Measurements from ENCODE around the gene HERPUD1.

- TF ChIP-seq ZNF565 (CRISPR knock-in tag; conservative IDR thresholded peaks at IDR 0.05; ENCODE audit: low read depth), result no peak
- TF ChIP-seq ZFP30 (CRISPR knock-in tag; IDR thresholded peaks at IDR 0.05), result no peak
- no peak for TF ChIP-seq RARB (CRISPR knock-in tag; IDR thresholded peaks at IDR 0.05)
- no peak for TF ChIP-seq ESRRG (CRISPR knock-in tag; IDR thresholded peaks at IDR 0.05)
- TF ChIP-seq ZNF8 (CRISPR knock-in tag; IDR thresholded peaks at IDR 0.05), result no peak
- no peak for TF ChIP-seq SNAI2 (CRISPR knock-in tag; IDR thresholded peaks at IDR 0.05)
- TF ChIP-seq, protein P1, sequence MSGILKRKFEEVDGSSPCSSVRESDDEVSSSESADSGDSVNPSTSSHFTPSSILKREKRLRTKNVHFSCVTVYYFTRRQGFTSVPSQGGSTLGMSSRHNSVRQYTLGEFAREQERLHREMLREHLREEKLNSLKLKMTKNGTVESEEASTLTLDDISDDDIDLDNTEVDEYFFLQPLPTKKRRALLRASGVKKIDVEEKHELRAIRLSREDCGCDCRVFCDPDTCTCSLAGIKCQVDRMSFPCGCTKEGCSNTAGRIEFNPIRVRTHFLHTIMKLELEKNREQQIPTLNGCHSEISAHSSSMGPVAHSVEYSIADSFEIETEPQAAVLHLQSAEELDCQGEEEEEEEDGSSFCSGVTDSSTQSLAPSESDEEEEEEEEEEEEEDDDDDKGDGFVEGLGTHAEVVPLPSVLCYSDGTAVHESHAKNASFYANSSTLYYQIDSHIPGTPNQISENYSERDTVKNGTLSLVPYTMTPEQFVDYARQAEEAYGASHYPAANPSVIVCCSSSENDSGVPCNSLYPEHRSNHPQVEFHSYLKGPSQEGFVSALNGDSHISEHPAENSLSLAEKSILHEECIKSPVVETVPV (CRISPR knock-in tag; IDR thresholded peaks at IDR 0.05), result no peak
- no peak for TF ChIP-seq GLIS3 (CRISPR knock-in tag; IDR thresholded peaks at IDR 0.05)
- TF ChIP-seq OSR1 (CRISPR knock-in tag; IDR thresholded peaks at IDR 0.05), result no peak
- TF ChIP-seq TOX (CRISPR knock-in tag; IDR thresholded peaks at IDR 0.05; ENCODE audit: borderline replicate concordance), result no peak
- TF ChIP-seq BACH2 (CRISPR knock-in tag; IDR thresholded peaks at IDR 0.05; ENCODE audit: borderline replicate concordance), result no peak
- TF ChIP-seq ZFP3 (CRISPR knock-in tag; IDR thresholded peaks at IDR 0.05), result no peak
- no peak for TF ChIP-seq PPARA (CRISPR knock-in tag; IDR thresholded peaks at IDR 0.05; ENCODE audit: borderline replicate concordance)
Measured at GRCh38 chr16:56990407-56991286, 58.7 kb downstream of the HERPUD1 start.

Measured in SK-N-SH treated with all-trans-retinoic acid at 6 μM for 48 hours (cell line).